Sigmoid colon (tissue), 7 donors: Measurements from ENCODE around the gene METTL22. TPM values are rescaled to one million over a fixed set of nuclear protein-coding genes. Genes with fewer than 3 reads are reported as not detected.
A peak's percentile ranks its signal among the peaks of the same experiment; 100 is the strongest.
"Not testable (repeated sequence)": the region's sequence is repeated elsewhere in the genome, so short reads cannot be mapped to it uniquely, and the experiment has no call there.

Experiments
- DNase-seq: peaks from one replicate; pipeline ENCODE4 v3.0.0-alpha.2; 2019
- H3K27ac ChIP-seq, 4 donors: fragments of 200-600 bp; sonication (generic); one replicate each; pipeline ENCODE4 v1.5.1; 2016 to 2019; ENCODE audit warnings: mild to moderate bottlenecking in 1 of 4
- H3K27me3 ChIP-seq, 3 donors: fragments of 200-600 bp; sonication (generic); one replicate each; pipeline ENCODE4 v1.5.1; 2019; ENCODE audit warnings: mild to moderate bottlenecking in 1 of 3
- H3K36me3 ChIP-seq, 4 donors: fragments of 200-600 bp; sonication (generic); one replicate each; pipeline ENCODE4 v1.5.1; 2016 to 2019
- H3K4me1 ChIP-seq, 4 donors: fragments of 200-600 bp; sonication (generic); one replicate each; pipeline ENCODE4 v1.5.1; 2017 to 2019
- H3K4me3 ChIP-seq, 4 donors: fragments of 200-600 bp; sonication (generic); one replicate each; pipeline ENCODE4 v1.5.1; 2017 to 2019; ENCODE audit warnings: mild to moderate bottlenecking in 2 of 4, moderate library complexity in 1 of 4
- H3K9me3 ChIP-seq, 4 donors: fragments of 200-600 bp in 3 of 4; sonication (generic) in 3 of 4; one replicate each; pipeline versions ENCODE4 v1.5.1 to v1.6.1; 2013 to 2019
- CTCF ChIP-seq, 4 experiments: fragments of 450-650 bp in 3 of 4; fragments of 200-600 bp in 1 of 4; IDR thresholded peaks; one replicate each; pipeline ENCODE4 v1.5.1; 2016 to 2019; ENCODE audit warnings: antibody characterized with exemption in 4 of 4, mild to moderate bottlenecking in 3 of 4, moderate library complexity in 2 of 4
- EP300 ChIP-seq, 4 donors: sonication (generic); formaldehyde crosslinking; IDR thresholded peaks; one replicate each; pipeline ENCODE4 v1.6.1; 2017; ENCODE audit warnings: antibody characterized with exemption in 4 of 4
- POLR2A ChIP-seq, 2 donors: fragments of 450-650 bp; IDR thresholded peaks; one replicate each; pipeline ENCODE4 v1.6.1; 2016; ENCODE audit warnings: antibody characterized with exemption in 2 of 2, mild to moderate bottlenecking in 2 of 2, moderate library complexity in 2 of 2
- POLR2AphosphoS5 ChIP-seq, 4 donors: sonication (generic); formaldehyde crosslinking; IDR thresholded peaks; one replicate each; pipeline ENCODE4 v1.6.1; 2017; ENCODE audit warnings: antibody characterized with exemption in 4 of 4
- WGBS, 2 donors: extraction: QIAGEN DNeasy Blood & Tissue Kit; methylation state at CpG; one replicate each; pipeline ENCODE4 v1.1.7; 2013; 5-methylcytosine and 5-hydroxymethylcytosine counted together
- intact Hi-C: fragments of 100-400 bp; cut with DNase I; formaldehyde crosslinking; loops from one replicate; pipeline ENCODE4 v1.15.1; 2023
- polyA plus RNA-seq, 3 donors: library from polyadenylated mRNA; stranded (reverse); fragments of 200-250 nt; gene quantifications; one replicate each; pipeline ENCODE4 v1.2.3, GENCODE V29; 2013
- total RNA-seq, 4 donors: library from RNA; depleted of rRNA; stranded (reverse); fragments of >200 nt; gene quantifications; one replicate each; pipeline ENCODE4 v1.1.0, GENCODE V29; 2016
- donor health status: healthy with polysubstance abuse.
- donor health status: Bipolar disorder and iron deficiency.
- donor health status: healthy.

The METTL22 gene
- total and polyA plus RNA-seq, 7 donors: 8.6 to 55.1 (median 25.3) TPM

- Histone ChIP-seq H3K9me3 (no peaks in the 10 kb centered on the region), H3K36me3 (peaks cover 7 to 44% (median 30%) of the 10 kb centered on the region in 4 donors), H3K27me3 (no peaks in the 10 kb centered on the region), H3K4me1 (no peaks in the 10 kb centered on the region), H3K27ac (no peak overlapping the region), H3K4me3 (no peak overlapping the region)
- no peak for DNase-seq
- 75 to 82% methylated on average over 4 of the region's 4 CpGs for WGBS, 2 donors
- no peak for TF ChIP-seq CTCF (IDR thresholded peaks at IDR 0.05)
- TF ChIP-seq POLR2AphosphoS5 (IDR thresholded peaks at IDR 0.05): no peak
- no peak for TF ChIP-seq POLR2A (IDR thresholded peaks at IDR 0.05)
- TF ChIP-seq EP300 (IDR thresholded peaks at IDR 0.05): no peak
- intact Hi-C loops: no loop called here
These were observed 27.4 kb downstream of the METTL22 start for GRCh38 chr16:8648877-8649276.

- Histone ChIP-seq H3K36me3 (peaks cover 7 to 33% (median 21%) of the 10 kb centered on the region in 4 donors), H3K27ac (no peak overlapping the region), H3K4me3 (no peak overlapping the region), H3K9me3 (no peaks in the 10 kb centered on the region), H3K27me3 (no peaks in the 10 kb centered on the region), H3K4me1 (no peaks in the 10 kb centered on the region)
- DNase-seq: no peak
- intact Hi-C loops: no loop called here
- TF ChIP-seq POLR2A (IDR thresholded peaks at IDR 0.05): no peak
- no peak for TF ChIP-seq EP300 (IDR thresholded peaks at IDR 0.05)
- no peak for TF ChIP-seq CTCF (IDR thresholded peaks at IDR 0.05)
- TF ChIP-seq POLR2AphosphoS5 (IDR thresholded peaks at IDR 0.05): no peak
- WGBS, 2 donors: 80 to 82% methylated on average over 8 of the region's 8 CpGs
These were observed 28.5 kb downstream of the METTL22 start for GRCh38 chr16:8649829-8650554.

GRCh38 chr16:8651958-8652357 is 30.5 kb downstream of the METTL22 start:
- H3K4me1 ChIP-seq, H3K27me3 ChIP-seq, H3K27ac ChIP-seq, DNase-seq, H3K4me3 ChIP-seq, H3K9me3 ChIP-seq, intact Hi-C loops: not testable (repeated sequence)
- WGBS, 2 donors: 70 to 71% methylated on average over 7 of the region's 7 CpGs
- H3K36me3 ChIP-seq: peaks cover 0 to 13% (median 9%) of the 10 kb centered on the region in 4 donors

GRCh38 chr16:8655184-8655717 is 33.8 kb downstream of the METTL22 start:
- DNase-seq: no peak
- Histone ChIP-seq H3K36me3 (no peaks in the 10 kb centered on the region), H3K27me3 (no peaks in the 10 kb centered on the region), H3K9me3 (no peaks in the 10 kb centered on the region), H3K4me3 (no peak overlapping the region), H3K4me1 (no peaks in the 10 kb centered on the region), H3K27ac (no peak overlapping the region)
- 81 to 91% methylated on average over 1 of the region's 1 CpG for WGBS, 2 donors
- TF ChIP-seq EP300 (IDR thresholded peaks at IDR 0.05) (no peak), CTCF (IDR thresholded peaks at IDR 0.05) (peak in 1 of 4 experiments; percentile 15)
- intact Hi-C loops: no loop called here

GRCh38 chr16:8656376-8656775 is 34.9 kb downstream of the METTL22 start:
- no peaks in the 10 kb centered on the region for H3K36me3 ChIP-seq
- TF ChIP-seq CTCF (IDR thresholded peaks at IDR 0.05): no peak
- intact Hi-C loops: no loop called here
- 53 to 57% methylated on average over 3 of the region's 3 CpGs for WGBS, 2 donors
- no peak overlapping the region for H3K27ac ChIP-seq
- no peak for DNase-seq
- H3K9me3 ChIP-seq: no peaks in the 10 kb centered on the region
- H3K27me3 ChIP-seq: no peaks in the 10 kb centered on the region
- H3K4me1 ChIP-seq: no peaks in the 10 kb centered on the region
- H3K4me3 ChIP-seq: no peak overlapping the region
